ENCODE measurements around the gene DNAI7.

Gene DNAI7

GRCh38 chr12:25100194-25101091 is 94.5 kb downstream of the DNAI7 start:
- no peak for DNase-seq

GRCh38 chr12:25099010-25099409 is 96.0 kb downstream of the DNAI7 start:
- DNase-seq = no peak

- DNase-seq = no peak
Observed at GRCh38 chr12:25089738-25090137, 105.2 kb downstream of the DNAI7 start.

- no peak for DNase-seq
Observed at GRCh38 chr12:25087596-25087995, 107.4 kb downstream of the DNAI7 start.

- no peak for DNase-seq
Observed at GRCh38 chr12:25084816-25085215, 110.1 kb downstream of the DNAI7 start.

- DNase-seq = no peak
Observed at GRCh38 chr12:25083211-25083610, 111.7 kb downstream of the DNAI7 start.

- no peak for DNase-seq
Observed at GRCh38 chr12:25082628-25083027, 112.3 kb downstream of the DNAI7 start.

GRCh38 chr12:25079393-25079792 is 115.6 kb downstream of the DNAI7 start:
- no peak for DNase-seq

- no peak for DNase-seq
Observed at GRCh38 chr12:25074954-25075353, 120.0 kb downstream of the DNAI7 start.

GRCh38 chr12:25074113-25074512 is 120.8 kb downstream of the DNAI7 start:
- no peak for DNase-seq

GRCh38 chr12:25072906-25073650 is 121.9 kb downstream of the DNAI7 start:
- DNase-seq = no peak

GRCh38 chr12:25071366-25071765 is 123.6 kb downstream of the DNAI7 start:
- DNase-seq = no peak

GRCh38 chr12:25069224-25069623 is 125.7 kb downstream of the DNAI7 start:
- DNase-seq = no peak

GRCh38 chr12:25065035-25065434 is 129.9 kb downstream of the DNAI7 start:
- no peak for DNase-seq

- DNase-seq = no peak
Observed at GRCh38 chr12:25063873-25064628, 130.9 kb downstream of the DNAI7 start.

GRCh38 chr12:25058658-25059058 is 136.3 kb downstream of the DNAI7 start:
- no peak for DNase-seq
